ENCODE measurements around the gene NECAB3. TPM values are rescaled to one million over a fixed set of nuclear protein-coding genes. Genes with fewer than 3 reads are reported as not detected.
"Not testable (repeated sequence)": the region's sequence is repeated elsewhere in the genome, so short reads cannot be mapped to it uniquely, and the experiment has no call there.

Gene NECAB3
- total and polyA plus RNA-seq, 2 of the 4 experiments (the other 2 are of a cell fraction), result 8.6 to 28.4 TPM

- ATAC-seq (ENCODE audit: low read depth); in situ Hi-C loops (cut with MboI; ENCODE audit: low sequenced_read_pairs); H3K9me3 ChIP-seq (ENCODE audit: control insufficient read depth, insufficient read depth, low read length): not testable (repeated sequence)
These were observed 26.6 kb upstream of the NECAB3 start for GRCh38 chr20:33700696-33701441.

GRCh38 chr20:33698966-33699365 is 24.7 kb upstream of the NECAB3 start:
- dilution Hi-C loops (cut with HindIII; ENCODE audit: low sequenced_read_pairs, unreplicated experiment); H3K27ac ChIP-seq (ENCODE audit: insufficient read depth, low read length); H3K4me1 ChIP-seq (ENCODE audit: control insufficient read depth, insufficient read depth, low read length); H4K5ac ChIP-seq (ENCODE audit: low read depth, low read length); H3K18ac ChIP-seq (ENCODE audit: low read depth, low read length); H3K4me3 ChIP-seq (ENCODE audit: insufficient read depth, low read depth, low read length); H4K91ac ChIP-seq (ENCODE audit: insufficient read depth, low read depth, low read length); H2AFZ ChIP-seq (replicated peaks; ENCODE audit: low read length, poor library complexity); POLR2A ChIA-PET (ENCODE audit: unreplicated experiment); H3K27me3 ChIP-seq (ENCODE audit: control insufficient read depth, insufficient read depth, low read length); CTCF ChIA-PET; H4K20me1 ChIP-seq (ENCODE audit: insufficient read depth, low read length); H3K4me2 ChIP-seq (ENCODE audit: low read depth, low read length); BruUV-seq (replicated peaks); DNase-seq; H2BK120ac ChIP-seq (ENCODE audit: low read depth, low read length); H3K56ac ChIP-seq (ENCODE audit: extremely low read depth, insufficient read depth, low read length); H3K9ac ChIP-seq (ENCODE audit: low read depth, low read length); H2AK9ac ChIP-seq (replicated peaks; ENCODE audit: low read depth, low read length, poor library complexity); H2AK5ac ChIP-seq (ENCODE audit: low read depth, low read length); ATAC-seq (ENCODE audit: low read depth); H4K8ac ChIP-seq (ENCODE audit: low read depth in 2 of 2, low read length in 2 of 2); H3K9me1 ChIP-seq (ENCODE audit: insufficient read depth, low read length); H3K4ac ChIP-seq (ENCODE audit: low read depth, low read length); H3K36me3 ChIP-seq (ENCODE audit: control insufficient read depth, insufficient read depth, low read length); H2BK5ac ChIP-seq (ENCODE audit: low read depth, low read length, poor library complexity, severe bottlenecking); H3K79me1 ChIP-seq (ENCODE audit: low read depth in 1 of 2, low read length in 2 of 2); intact Hi-C loops (cut with micrococcal nuclease); H2BK15ac ChIP-seq (ENCODE audit: low read depth, low read length); H2BK20ac ChIP-seq (ENCODE audit: low read depth, low read length); H3K14ac ChIP-seq (replicated peaks; ENCODE audit: low read depth, low read length); H3K23ac ChIP-seq (ENCODE audit: low read depth, low read length); in situ Hi-C loops (cut with MboI; ENCODE audit: low sequenced_read_pairs); H3K9me3 ChIP-seq (ENCODE audit: control insufficient read depth, insufficient read depth, low read length): not testable (repeated sequence)
- no CpG with 5 or more reads among the region's 27 CpGs for WGBS, 2 experiments (ENCODE audit: extremely low coverage in 2 of 2, insufficient read length in 1 of 2)

More at GRCh38 chr20:33700696-33701441, 26.6 kb upstream of the NECAB3 start:
- H4K5ac ChIP-seq (ENCODE audit: low read depth, low read length); DNase-seq; H2BK5ac ChIP-seq (ENCODE audit: low read depth, low read length, poor library complexity, severe bottlenecking); BruUV-seq (replicated peaks); H3K4ac ChIP-seq (ENCODE audit: low read depth, low read length); intact Hi-C loops (cut with micrococcal nuclease); H3K36me3 ChIP-seq (ENCODE audit: control insufficient read depth, insufficient read depth, low read length); H4K8ac ChIP-seq (ENCODE audit: low read depth in 2 of 2, low read length in 2 of 2); H2BK120ac ChIP-seq (ENCODE audit: low read depth, low read length); H3K56ac ChIP-seq (ENCODE audit: extremely low read depth, insufficient read depth, low read length); CTCF ChIA-PET; H2AK9ac ChIP-seq (replicated peaks; ENCODE audit: low read depth, low read length, poor library complexity); H4K20me1 ChIP-seq (ENCODE audit: insufficient read depth, low read length); H3K18ac ChIP-seq (ENCODE audit: low read depth, low read length); H2BK15ac ChIP-seq (ENCODE audit: low read depth, low read length); H3K4me2 ChIP-seq (ENCODE audit: low read depth, low read length); H3K9me1 ChIP-seq (ENCODE audit: insufficient read depth, low read length); H2AK5ac ChIP-seq (ENCODE audit: low read depth, low read length); H3K4me3 ChIP-seq (ENCODE audit: insufficient read depth, low read depth, low read length); H3K14ac ChIP-seq (replicated peaks; ENCODE audit: low read depth, low read length); H3K27me3 ChIP-seq (ENCODE audit: control insufficient read depth, insufficient read depth, low read length); H3K9ac ChIP-seq (ENCODE audit: low read depth, low read length); dilution Hi-C loops (cut with HindIII; ENCODE audit: low sequenced_read_pairs, unreplicated experiment); H2BK20ac ChIP-seq (ENCODE audit: low read depth, low read length); H3K27ac ChIP-seq (ENCODE audit: insufficient read depth, low read length); H3K4me1 ChIP-seq (ENCODE audit: control insufficient read depth, insufficient read depth, low read length); H3K23ac ChIP-seq (ENCODE audit: low read depth, low read length); POLR2A ChIA-PET (ENCODE audit: unreplicated experiment); H3K79me1 ChIP-seq (ENCODE audit: low read depth in 1 of 2, low read length in 2 of 2); H4K91ac ChIP-seq (ENCODE audit: insufficient read depth, low read depth, low read length); H2AFZ ChIP-seq (replicated peaks; ENCODE audit: low read length, poor library complexity): not testable (repeated sequence)
- WGBS, 2 experiments (ENCODE audit: extremely low coverage in 2 of 2, insufficient read length in 1 of 2), result 96% methylated on average over 18 of the region's 45 CpGs; no CpG with 5 or more reads in 1 of the 2 experiments

All from IMR-90 (cell line).